Mesenchymal stem cell (in vitro differentiated cells and primary cell): ENCODE data around the gene EVI5.
"Not testable (repeated sequence)": the region's sequence is repeated elsewhere in the genome, so short reads cannot be mapped to it uniquely, and the experiment has no call there.

Experiments
- DNase-seq: peaks from one replicate; pipeline ENCODE4 v3.0.0-alpha.2; 2013
- H2AFZ ChIP-seq: one replicate; pipeline ENCODE4 v1.6.1; 2013; ENCODE audit warnings: low read depth, mild to moderate bottlenecking, control low read depth, inconsistent platforms, low read length, moderate library complexity
- H2AK5ac ChIP-seq: 2 replicates; pipeline ENCODE4 v1.6.1; 2013; ENCODE audit warnings: low read length, moderate library complexity, mild to moderate bottlenecking, inconsistent platforms; ENCODE audit not compliant: severe bottlenecking
- H2BK120ac ChIP-seq: one replicate; pipeline ENCODE4 v1.6.1; 2013; ENCODE audit warnings: low read depth, mild to moderate bottlenecking, inconsistent platforms, low read length, moderate library complexity
- H2BK12ac ChIP-seq, 2 experiments: one replicate each; pipeline ENCODE4 v1.6.1; 2013; ENCODE audit warnings: inconsistent platforms in 2 of 2, low read length in 2 of 2, mild to moderate bottlenecking in 2 of 2, moderate library complexity in 2 of 2, control low read depth in 1 of 2
- H2BK15ac ChIP-seq: one replicate; pipeline ENCODE4 v1.6.1; 2013; ENCODE audit warnings: mild to moderate bottlenecking, low read depth, inconsistent platforms; ENCODE audit not compliant: poor library complexity, severe bottlenecking
- H2BK5ac ChIP-seq: 2 replicates; pipeline ENCODE4 v1.6.1; 2013; ENCODE audit warnings: low read depth, mild to moderate bottlenecking, low read length, control low read depth, inconsistent platforms; ENCODE audit not compliant: poor library complexity, severe bottlenecking
- H3K14ac ChIP-seq, 2 experiments: one replicate each; pipeline ENCODE4 v1.6.1; 2013; ENCODE audit warnings: inconsistent platforms in 2 of 2, low read length in 2 of 2, control low read depth in 1 of 2, mild to moderate bottlenecking in 1 of 2, moderate library complexity in 1 of 2
- H3K18ac ChIP-seq, 2 experiments: one replicate each; pipeline ENCODE4 v1.6.1; 2013; ENCODE audit warnings: inconsistent platforms in 2 of 2, low read length in 2 of 2, control low read depth in 1 of 2, low read depth in 1 of 2, mild to moderate bottlenecking in 1 of 2
- H3K23ac ChIP-seq, 2 experiments: one replicate each; pipeline ENCODE4 v1.6.1; 2013; ENCODE audit warnings: inconsistent platforms in 2 of 2, low read length in 2 of 2, mild to moderate bottlenecking in 2 of 2, moderate library complexity in 2 of 2, control low read depth in 1 of 2
- H3K27ac ChIP-seq: 2 replicates; pipeline ENCODE4 v1.5.1; 2013; ENCODE audit warnings: mild to moderate bottlenecking, moderate library complexity, low read length, control low read depth, inconsistent platforms; ENCODE audit not compliant: poor library complexity, severe bottlenecking
- H3K27me3 ChIP-seq, 2 experiments: 2 replicates each; pipeline versions ENCODE4 v1.6.1 to v1.7.0; 2013; ENCODE audit warnings: low read length in 2 of 2, mild to moderate bottlenecking in 2 of 2, moderate library complexity in 2 of 2, control low read depth in 1 of 2, inconsistent platforms in 1 of 2; ENCODE audit not compliant: control insufficient read depth in 1 of 2, insufficient read depth in 1 of 2
- H3K36me3 ChIP-seq, 2 experiments: 2 replicates each; pipeline versions ENCODE4 v1.6.1 to v1.7.0; 2013; ENCODE audit warnings: low read length in 2 of 2, control low read depth in 1 of 2, inconsistent platforms in 1 of 2, low read depth in 1 of 2, mild to moderate bottlenecking in 1 of 2; ENCODE audit not compliant: insufficient read depth in 2 of 2, control insufficient read depth in 1 of 2
- H3K4ac ChIP-seq, 2 experiments: one replicate each; pipeline ENCODE4 v1.6.1; 2013; ENCODE audit warnings: inconsistent platforms in 2 of 2, low read length in 2 of 2, mild to moderate bottlenecking in 2 of 2, moderate library complexity in 2 of 2, control low read depth in 1 of 2, low read depth in 1 of 2
- H3K4me1 ChIP-seq: 2 replicates; pipeline ENCODE4 v1.6.1; 2013; ENCODE audit warnings: low read depth, low read length, control low read depth; ENCODE audit not compliant: control insufficient read depth, insufficient read depth
- H3K4me2 ChIP-seq: 2 replicates; pipeline ENCODE4 v1.6.1; 2013; ENCODE audit warnings: low read length, mild to moderate bottlenecking, inconsistent platforms; ENCODE audit not compliant: poor library complexity, severe bottlenecking
- H3K4me3 ChIP-seq, 2 experiments: 2 replicates each; pipeline versions ENCODE4 v1.5.1 to v1.7.0; 2013; ENCODE audit warnings: low read length in 2 of 2, mild to moderate bottlenecking in 2 of 2, control low read depth in 1 of 2, low read depth in 1 of 2; ENCODE audit not compliant: insufficient read depth in 1 of 2
- H3K79me1 ChIP-seq: replicated peaks from 2 replicates; pipeline ENCODE4 v1.6.1; 2013; ENCODE audit warnings: mild to moderate bottlenecking, control low read depth, low read length, inconsistent platforms; ENCODE audit not compliant: poor library complexity, severe bottlenecking
- H3K9ac ChIP-seq: 2 replicates; pipeline ENCODE4 v1.7.0; 2013; ENCODE audit warnings: mild to moderate bottlenecking, low read length, moderate library complexity
- H3K9me3 ChIP-seq: 2 replicates; pipeline ENCODE4 v1.7.0; 2013; ENCODE audit warnings: mild to moderate bottlenecking, low read length; ENCODE audit not compliant: control insufficient read depth
- H4K8ac ChIP-seq: one replicate; pipeline ENCODE4 v1.6.1; 2013; ENCODE audit warnings: inconsistent platforms, mild to moderate bottlenecking, low read length, moderate library complexity
- H4K91ac ChIP-seq: one replicate; pipeline ENCODE4 v1.6.1; 2013; ENCODE audit warnings: mild to moderate bottlenecking, low read length, inconsistent platforms
- WGBS: methylation state at CpG from one replicate; pipeline ENCODE4 v1.1.7; 2013; ENCODE audit warnings: mixed read lengths; 5-methylcytosine and 5-hydroxymethylcytosine counted together

The EVI5 gene

GRCh38 chr1:92619466-92620189 is 165.3 kb downstream of the EVI5 start:
- Histone ChIP-seq H2AK5ac (no peak overlapping the region), H3K4ac (no peak overlapping the region), H3K4me2 (no peak overlapping the region), H3K18ac (no peak overlapping the region), H2AFZ (no peak overlapping the region), H3K23ac (no peak overlapping the region), H3K27me3 (no peaks in the 10 kb centered on the region), H2BK15ac (no peak overlapping the region), H3K4me3 (no peak overlapping the region), H3K14ac (no peak overlapping the region), H3K36me3 (peaks cover 17 to 31% of the 10 kb centered on the region in 2 experiments), H2BK120ac (no peak overlapping the region), H3K9ac (no peak overlapping the region), H3K9me3 (peaks cover 4% of the 10 kb centered on the region), H4K8ac (no peak overlapping the region), H3K79me1 (no peaks in the 10 kb centered on the region), H2BK12ac (no peak overlapping the region), H3K4me1 (no peaks in the 10 kb centered on the region), H3K27ac (no peak overlapping the region), H2BK5ac (no peak overlapping the region), H4K91ac (no peak overlapping the region)
- DNase-seq, result no peak
- WGBS, result 99% methylated on average over 9 of the region's 13 CpGs

GRCh38 chr1:92601044-92601443 is 183.9 kb downstream of the EVI5 start:
- Histone ChIP-seq H3K27me3 (no peaks in the 10 kb centered on the region), H3K4me3 (no peak overlapping the region), H3K23ac (no peak overlapping the region), H3K4ac (no peak overlapping the region), H3K36me3 (peaks cover 6 to 8% of the 10 kb centered on the region in 2 experiments), H3K14ac (no peak overlapping the region), H3K4me2 (no peak overlapping the region), H2BK5ac (no peak overlapping the region), H2AFZ (no peak overlapping the region), H2BK120ac (no peak overlapping the region), H3K27ac (no peak overlapping the region), H2BK15ac (no peak overlapping the region), H3K9ac (no peak overlapping the region), H4K91ac (no peak overlapping the region), H3K18ac (no peak overlapping the region), H4K8ac (no peak overlapping the region), H2AK5ac (no peak overlapping the region), H3K79me1 (peaks cover 1% of the 10 kb centered on the region), H3K4me1 (no peaks in the 10 kb centered on the region), H3K9me3 (no peaks in the 10 kb centered on the region), H2BK12ac (no peak overlapping the region)
- 100% methylated on average over 1 of the region's 2 CpGs for WGBS
- no peak for DNase-seq

DNA sequence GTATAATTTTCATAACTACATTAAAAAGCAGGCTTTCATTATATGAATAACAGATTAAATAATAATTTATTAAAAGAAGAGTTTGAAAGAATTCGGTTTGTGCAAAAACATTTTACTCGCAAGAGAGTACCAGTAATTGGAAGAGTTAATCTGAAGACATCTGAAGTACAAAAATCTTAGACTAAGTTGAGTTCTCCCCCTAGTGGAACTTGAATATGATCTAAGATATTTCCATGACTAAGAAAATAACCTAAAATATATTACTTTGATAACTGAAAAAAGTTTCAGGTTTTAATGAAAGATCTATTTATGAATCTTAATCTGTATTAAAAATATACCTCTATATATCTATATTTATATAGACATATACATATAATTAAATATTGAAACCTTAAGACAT is 185.7 kb downstream of the EVI5 start:
- Histone ChIP-seq H3K14ac (no peak overlapping the region), H3K4ac (no peak overlapping the region), H3K23ac (no peak overlapping the region), H3K4me3 (no peak overlapping the region), H3K4me2 (no peak overlapping the region), H2BK12ac (no peak overlapping the region), H3K9me3 (no peaks in the 10 kb centered on the region), H3K27ac (no peak overlapping the region), H3K18ac (no peak overlapping the region), H3K27me3 (no peaks in the 10 kb centered on the region), H2BK15ac (no peak overlapping the region), H3K9ac (no peak overlapping the region), H2AFZ (no peak overlapping the region), H4K91ac (no peak overlapping the region), H3K79me1 (peaks cover 1% of the 10 kb centered on the region), H3K4me1 (no peaks in the 10 kb centered on the region), H2BK5ac (no peak overlapping the region), H4K8ac (no peak overlapping the region), H3K36me3 (peaks cover under 1 to 6% of the 10 kb centered on the region in 2 experiments), H2BK120ac (no peak overlapping the region), H2AK5ac (no peak overlapping the region)
- 100% methylated on average over 2 of the region's 2 CpGs for WGBS
- peak; percentile 35 for DNase-seq

GRCh38 chr1:92589361-92589760 is 195.5 kb downstream of the EVI5 start:
- H3K9ac ChIP-seq, H3K36me3 ChIP-seq, H3K23ac ChIP-seq, H2BK5ac ChIP-seq, H2AFZ ChIP-seq, H3K14ac ChIP-seq, H3K27ac ChIP-seq, H3K27me3 ChIP-seq, H3K4me3 ChIP-seq, H2BK120ac ChIP-seq, H2BK15ac ChIP-seq, H3K79me1 ChIP-seq, H3K18ac ChIP-seq, H4K91ac ChIP-seq, H3K4me2 ChIP-seq, H3K4ac ChIP-seq, DNase-seq, H4K8ac ChIP-seq, H2AK5ac ChIP-seq, H2BK12ac ChIP-seq, H3K9me3 ChIP-seq, H3K4me1 ChIP-seq: not testable (repeated sequence)
- 87% methylated on average over 9 of the region's 9 CpGs for WGBS
